Activated T-helper 2 cell treated with anti-CD3 and anti-CD28 coated beads, Interferon-gamma antibody, Interleukin-2, Interleukin-4, amounts not matched to agents 10 μg/mL and 5 μg/mL and 100 μg/mL, durations not matched to agents 14 hours and 24 hours and 36 hours (primary cell): ENCODE measurements around the gene SYNE2. TPM values are rescaled to one million over a fixed set of nuclear protein-coding genes. Genes with fewer than 3 reads are reported as not detected.

Experiments
- DNase-seq: peaks from one replicate; pipeline ENCODE4 v3.0.0; 2021; ENCODE audit warnings: low spot score
- H3K27ac Mint-ChIP-seq: one replicate; pipeline ENCODE4 v1.8.0; 2021; ENCODE audit warnings: mixed read lengths
- H3K27me3 Mint-ChIP-seq: one replicate; pipeline ENCODE4 v1.8.0; 2021; ENCODE audit warnings: low read depth, mixed read lengths
- H3K36me3 Mint-ChIP-seq: one replicate; pipeline ENCODE4 v1.8.0; 2021; ENCODE audit warnings: low read depth, mixed read lengths
- H3K4me1 Mint-ChIP-seq: one replicate; pipeline ENCODE4 v1.8.0; 2021; ENCODE audit warnings: low read depth, mixed read lengths
- H3K4me3 Mint-ChIP-seq: one replicate; pipeline ENCODE4 v1.8.0; 2021; ENCODE audit warnings: low read depth, mild to moderate bottlenecking, moderate library complexity, mixed read lengths
- H3K9me3 Mint-ChIP-seq: one replicate; pipeline ENCODE4 v1.8.0; 2021; ENCODE audit warnings: mixed read lengths
- intact Hi-C: fragments of 100-400 bp; cut with micrococcal nuclease; formaldehyde crosslinking; loops from one replicate; pipeline ENCODE4 v1.15.1; 2023
- total RNA-seq: library from RNA; stranded (reverse); gene quantifications from 2 replicates; pipeline ENCODE4 v1.2.3, GENCODE V29; 2022

Gene SYNE2
- total RNA-seq, 1 donor from 2014 or later = 15.2 TPM

DNA sequence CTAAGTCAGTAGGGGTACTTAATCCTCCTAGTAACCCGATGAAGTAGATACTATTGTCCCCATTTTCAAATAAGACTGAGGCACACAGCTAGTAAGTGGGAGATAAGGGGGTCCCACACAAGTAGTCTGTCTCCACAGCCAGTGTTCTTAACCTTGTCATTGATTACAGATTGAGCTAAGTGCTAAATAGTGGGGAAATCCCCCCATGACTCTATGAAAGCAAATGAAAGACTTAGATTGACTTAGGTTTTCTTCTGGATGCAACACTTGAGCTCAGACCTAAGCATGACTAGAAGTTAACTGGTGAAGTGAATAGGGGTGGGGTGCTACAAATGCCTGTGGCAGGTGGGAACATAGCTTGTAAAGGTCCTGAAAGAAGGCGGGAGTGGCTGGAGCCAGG is 73.8 kb downstream of the SYNE2 start:
- Mint-ChIP-seq H3K27me3 (peaks cover 2% of the 10 kb centered on the region), H3K4me1 (no peaks in the 10 kb centered on the region), H3K36me3 (peaks cover 13% of the 10 kb centered on the region), H3K27ac (no peak overlapping the region), H3K9me3 (peaks cover 14% of the 10 kb centered on the region), H3K4me3 (no peak overlapping the region)
- intact Hi-C loops = no loop called here
- no peak for DNase-seq

DNA sequence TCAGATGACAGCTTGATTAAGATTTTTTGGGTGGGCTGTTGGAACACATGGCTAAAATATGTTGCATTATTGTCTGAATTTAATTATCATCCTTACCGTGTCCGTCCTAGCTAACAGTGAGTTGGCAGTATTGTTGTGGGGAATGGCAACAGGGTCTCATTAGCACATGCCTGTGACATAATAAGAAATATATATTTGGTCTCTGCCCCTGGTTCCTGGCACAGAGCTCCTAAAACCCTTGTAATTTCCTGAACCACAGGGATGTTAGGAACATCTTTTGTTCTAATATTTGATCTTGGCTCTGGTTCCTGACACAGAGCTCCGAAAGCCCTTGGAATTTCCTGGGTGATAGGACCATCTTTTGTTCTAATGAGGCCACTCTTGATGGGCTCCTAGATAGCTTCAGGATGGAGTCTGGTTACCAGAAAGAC is 76.0 kb downstream of the SYNE2 start:
- no peak overlapping the region for H3K27ac Mint-ChIP-seq
- no peak overlapping the region for H3K4me3 Mint-ChIP-seq
- H3K36me3 Mint-ChIP-seq = peaks cover 10% of the 10 kb centered on the region
- no peak for DNase-seq
- intact Hi-C loops = no loop called here
- peaks cover 14% of the 10 kb centered on the region for H3K9me3 Mint-ChIP-seq
- peaks cover 2% of the 10 kb centered on the region for H3K27me3 Mint-ChIP-seq
- H3K4me1 Mint-ChIP-seq = peaks cover 11% of the 10 kb centered on the region

DNA sequence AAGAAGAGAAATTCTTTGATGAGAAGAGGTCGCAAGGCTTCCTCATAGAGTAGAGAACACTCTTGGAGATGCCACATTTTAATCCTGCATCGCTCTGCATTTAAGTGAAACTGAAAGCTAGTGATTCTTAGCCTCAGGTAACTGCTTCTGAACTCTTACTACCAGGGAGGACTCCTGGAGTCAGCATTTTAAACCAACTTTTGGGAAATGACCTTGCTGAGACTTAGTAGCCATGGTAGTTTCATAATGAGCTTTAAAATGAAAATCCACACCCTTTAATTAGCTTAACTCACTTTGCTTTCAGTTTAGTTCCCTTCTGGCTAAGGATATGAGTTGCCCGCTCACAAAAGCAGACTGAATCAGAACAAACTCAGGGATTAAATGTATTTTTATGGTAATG is 80.3 kb downstream of the SYNE2 start:
- intact Hi-C loops = no loop called here
- Mint-ChIP-seq H3K27ac (no peak overlapping the region), H3K4me3 (no peak overlapping the region), H3K36me3 (no peaks in the 10 kb centered on the region), H3K27me3 (no peaks in the 10 kb centered on the region), H3K9me3 (no peaks in the 10 kb centered on the region), H3K4me1 (peaks cover 14% of the 10 kb centered on the region)
- DNase-seq = no peak

DNA sequence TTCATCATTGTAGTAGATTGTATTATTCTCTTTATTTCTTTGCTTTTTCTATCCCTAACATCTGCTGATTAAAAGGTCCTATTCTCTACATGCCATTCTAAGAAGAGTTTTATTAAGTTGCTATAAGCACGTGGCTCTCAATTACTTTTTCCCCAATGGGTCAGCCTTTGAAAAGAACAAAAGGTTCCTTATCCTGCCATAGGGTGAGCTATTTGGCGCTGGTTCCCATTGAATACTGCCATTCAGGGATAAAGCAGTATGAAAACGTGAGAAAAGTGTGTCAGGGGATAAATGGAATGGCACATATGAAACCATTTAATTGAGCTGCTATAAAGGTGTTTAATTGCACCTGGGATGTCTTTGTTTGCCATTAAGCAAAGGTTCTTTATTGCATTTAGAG is 80.9 kb downstream of the SYNE2 start:
- intact Hi-C loops = no loop called here
- H3K4me3 Mint-ChIP-seq = no peak overlapping the region
- H3K4me1 Mint-ChIP-seq = peaks cover 14% of the 10 kb centered on the region
- no peaks in the 10 kb centered on the region for H3K36me3 Mint-ChIP-seq
- no peak for DNase-seq
- H3K27ac Mint-ChIP-seq = no peak overlapping the region
- no peaks in the 10 kb centered on the region for H3K27me3 Mint-ChIP-seq
- H3K9me3 Mint-ChIP-seq = no peaks in the 10 kb centered on the region

DNA sequence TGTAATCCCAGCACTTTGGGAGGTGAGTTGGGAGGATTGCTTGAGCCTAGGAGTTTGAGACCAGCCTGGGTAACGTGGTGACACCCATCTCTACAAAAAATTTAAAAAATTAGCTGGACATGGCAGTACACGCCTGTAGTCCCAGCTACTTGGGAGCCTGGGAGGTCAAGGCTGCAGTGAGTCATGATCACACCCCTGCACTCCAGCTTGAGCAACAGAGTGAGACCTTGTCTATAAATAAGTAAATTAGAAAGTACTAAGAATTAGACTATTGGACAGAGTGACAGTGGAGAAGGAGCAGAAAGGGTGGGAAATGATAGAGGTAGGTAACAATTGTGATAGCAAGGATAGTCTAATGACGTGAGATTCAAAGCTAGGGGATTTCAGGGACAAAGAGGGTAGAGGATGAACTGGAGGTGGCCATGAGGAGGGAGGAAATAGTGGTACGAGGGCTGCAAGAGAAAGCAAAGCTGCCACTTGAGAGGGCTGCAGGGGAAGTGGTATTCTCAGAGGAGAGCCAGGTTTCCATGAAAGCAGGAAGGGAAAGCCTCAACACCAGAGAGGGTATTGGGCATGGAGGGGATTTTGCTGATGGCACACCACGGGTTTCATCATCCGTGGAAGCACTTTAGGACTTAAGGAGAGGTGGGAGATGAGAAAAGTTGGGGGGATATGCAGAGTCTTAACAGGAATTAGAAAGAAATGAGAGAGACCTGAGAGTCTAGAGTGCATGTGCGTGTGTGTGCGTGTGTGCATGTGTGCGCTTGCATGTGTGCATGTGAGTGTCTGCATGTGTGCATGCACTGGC is 85.6 kb downstream of the SYNE2 start:
- DNase-seq = no peak
- intact Hi-C loops = no loop called here
- Mint-ChIP-seq H3K9me3 (no peaks in the 10 kb centered on the region), H3K36me3 (peaks cover 6% of the 10 kb centered on the region), H3K4me3 (no peak overlapping the region), H3K4me1 (peaks cover 19% of the 10 kb centered on the region), H3K27me3 (no peaks in the 10 kb centered on the region), H3K27ac (no peak overlapping the region)

DNA sequence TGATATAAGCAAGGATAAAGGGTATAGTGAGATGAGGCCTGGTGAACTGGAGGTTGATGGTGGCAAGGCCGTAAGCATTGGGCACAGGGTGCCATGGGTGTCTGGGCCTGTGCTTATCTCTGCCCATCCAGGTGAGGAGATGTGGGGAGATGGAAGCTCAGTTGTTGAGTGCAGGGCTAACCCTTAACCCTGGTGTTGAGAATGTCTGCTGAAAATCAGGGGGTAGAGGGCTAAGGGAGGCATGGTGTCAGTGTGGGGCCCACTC is 86.1 kb downstream of the SYNE2 start:
- H3K27me3 Mint-ChIP-seq = no peaks in the 10 kb centered on the region
- H3K36me3 Mint-ChIP-seq = peaks cover 7% of the 10 kb centered on the region
- no peak overlapping the region for H3K4me3 Mint-ChIP-seq
- no peak overlapping the region for H3K27ac Mint-ChIP-seq
- peaks cover 16% of the 10 kb centered on the region for H3K4me1 Mint-ChIP-seq
- DNase-seq = no peak
- no peaks in the 10 kb centered on the region for H3K9me3 Mint-ChIP-seq
- intact Hi-C loops = no loop called here

DNA sequence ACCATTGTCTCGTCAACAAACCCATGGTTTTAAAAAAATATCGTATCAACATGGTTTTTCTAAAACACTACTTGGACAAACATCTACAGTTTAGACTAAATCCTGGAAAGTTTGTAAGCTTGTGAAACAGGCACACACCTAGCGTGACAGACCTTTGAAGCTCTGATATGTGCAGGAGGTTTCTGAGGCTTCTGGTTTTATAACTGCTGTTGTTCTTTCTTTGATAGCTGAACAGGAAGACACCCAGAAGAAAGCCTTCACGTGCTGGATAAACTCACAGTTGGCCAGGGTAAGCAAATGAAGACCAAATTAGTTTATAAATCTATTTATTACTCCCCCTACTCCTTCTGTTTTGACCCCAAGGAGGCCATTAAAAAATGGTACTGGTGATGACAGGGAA is 87.6 kb downstream of the SYNE2 start:
- intact Hi-C loops = no loop called here
- peaks cover 7% of the 10 kb centered on the region for H3K36me3 Mint-ChIP-seq
- no peak for DNase-seq
- no peak overlapping the region for H3K4me3 Mint-ChIP-seq
- peaks cover 14% of the 10 kb centered on the region for H3K4me1 Mint-ChIP-seq
- peak overlapping the region; percentile 65 for H3K27ac Mint-ChIP-seq
- H3K27me3 Mint-ChIP-seq = no peaks in the 10 kb centered on the region
- H3K9me3 Mint-ChIP-seq = no peaks in the 10 kb centered on the region

DNA sequence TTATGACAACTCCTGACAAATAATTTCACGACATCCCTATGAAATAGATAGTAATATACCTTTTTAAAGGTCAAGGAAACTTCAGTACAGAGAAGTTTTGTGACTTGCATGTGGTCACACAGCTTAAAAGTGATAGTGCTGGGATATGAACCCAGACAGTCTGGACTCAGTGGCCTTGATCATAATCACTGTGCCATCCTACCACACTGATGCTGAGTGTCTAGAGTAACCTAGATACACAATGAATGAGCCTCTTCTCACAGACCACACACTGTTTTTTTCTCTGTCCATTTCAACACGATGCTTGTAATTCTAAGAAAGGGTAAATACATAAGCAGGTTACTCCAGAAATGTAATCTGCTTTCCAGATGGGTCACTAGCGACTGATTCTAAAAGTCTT is 88.2 kb downstream of the SYNE2 start:
- H3K27me3 Mint-ChIP-seq = no peaks in the 10 kb centered on the region
- no peaks in the 10 kb centered on the region for H3K9me3 Mint-ChIP-seq
- no peak overlapping the region for H3K27ac Mint-ChIP-seq
- H3K4me1 Mint-ChIP-seq = peaks cover 14% of the 10 kb centered on the region
- intact Hi-C loops = no loop called here
- no peak overlapping the region for H3K4me3 Mint-ChIP-seq
- no peak for DNase-seq
- H3K36me3 Mint-ChIP-seq = peaks cover 7% of the 10 kb centered on the region

DNA sequence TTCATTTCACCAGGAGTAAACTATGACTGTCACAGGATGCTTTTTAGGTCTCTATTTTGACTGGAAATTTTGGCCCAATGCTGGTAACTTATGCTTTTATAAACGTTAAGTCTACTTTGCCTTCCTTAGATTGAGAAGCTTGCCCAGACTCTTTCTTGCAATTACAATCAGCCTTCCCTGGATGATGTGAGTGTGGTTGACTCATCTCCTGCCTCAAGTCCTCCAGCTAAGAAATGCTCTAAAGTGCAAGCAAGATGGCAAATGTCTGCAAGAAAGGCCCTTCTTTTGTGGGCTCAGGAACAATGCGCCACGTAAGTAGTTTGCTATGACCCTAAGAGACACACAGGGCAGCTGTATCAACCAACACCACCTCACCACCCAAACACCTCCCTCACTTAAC is 96.9 kb downstream of the SYNE2 start:
- H3K9me3 Mint-ChIP-seq = no peaks in the 10 kb centered on the region
- H3K4me1 Mint-ChIP-seq = no peaks in the 10 kb centered on the region
- no peaks in the 10 kb centered on the region for H3K27me3 Mint-ChIP-seq
- DNase-seq = no peak
- H3K4me3 Mint-ChIP-seq = no peak overlapping the region
- no peak overlapping the region for H3K27ac Mint-ChIP-seq
- intact Hi-C loops = no loop called here
- H3K36me3 Mint-ChIP-seq = peaks cover 15% of the 10 kb centered on the region

DNA sequence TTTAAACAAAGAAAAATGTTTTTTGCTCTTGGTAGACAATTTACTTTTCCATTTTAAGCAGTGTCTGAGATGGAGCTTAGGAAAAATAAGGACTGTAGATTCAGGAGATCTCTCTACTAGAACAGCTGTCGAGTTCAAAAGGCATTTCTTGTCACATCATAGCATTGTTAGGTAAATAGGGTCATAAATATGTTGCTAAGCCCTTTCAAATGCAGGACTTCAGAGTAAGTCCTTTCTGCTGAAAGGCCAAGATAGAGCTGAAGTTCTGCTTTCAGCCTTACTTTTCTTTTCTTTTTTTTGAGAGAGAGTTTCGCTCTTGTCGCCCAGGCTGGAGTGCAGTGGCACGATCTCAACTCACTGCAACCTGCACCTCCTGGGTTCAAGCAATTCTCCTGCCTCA is 98.2 kb downstream of the SYNE2 start:
- H3K36me3 Mint-ChIP-seq = peaks cover 15% of the 10 kb centered on the region
- no peak overlapping the region for H3K4me3 Mint-ChIP-seq
- H3K4me1 Mint-ChIP-seq = no peaks in the 10 kb centered on the region
- H3K27me3 Mint-ChIP-seq = no peaks in the 10 kb centered on the region
- no peaks in the 10 kb centered on the region for H3K9me3 Mint-ChIP-seq
- intact Hi-C loops = no loop called here
- no peak overlapping the region for H3K27ac Mint-ChIP-seq
- DNase-seq = no peak

DNA sequence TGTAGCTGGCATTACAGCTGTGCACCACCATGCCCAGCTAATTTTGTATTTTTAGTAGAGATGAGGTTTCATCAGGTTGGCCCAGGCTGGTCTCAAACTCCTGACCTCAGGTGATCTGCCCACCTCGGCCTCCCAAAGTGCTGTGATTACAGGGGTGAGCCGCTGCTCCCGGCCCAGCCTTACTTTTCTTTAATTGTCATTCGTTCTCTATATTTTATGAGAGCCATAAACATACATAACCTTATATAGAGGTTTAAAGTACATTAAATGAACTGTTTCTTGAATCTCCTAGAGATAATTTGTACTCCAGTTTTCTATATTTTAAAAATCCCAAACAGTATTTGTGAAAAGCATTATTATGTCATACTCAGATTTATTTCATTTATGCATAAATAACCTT is 98.6 kb downstream of the SYNE2 start:
- DNase-seq = no peak
- Mint-ChIP-seq H3K4me3 (no peak overlapping the region), H3K9me3 (no peaks in the 10 kb centered on the region), H3K36me3 (peaks cover 15% of the 10 kb centered on the region), H3K4me1 (no peaks in the 10 kb centered on the region), H3K27me3 (no peaks in the 10 kb centered on the region), H3K27ac (no peak overlapping the region)
- intact Hi-C loops = no loop called here

DNA sequence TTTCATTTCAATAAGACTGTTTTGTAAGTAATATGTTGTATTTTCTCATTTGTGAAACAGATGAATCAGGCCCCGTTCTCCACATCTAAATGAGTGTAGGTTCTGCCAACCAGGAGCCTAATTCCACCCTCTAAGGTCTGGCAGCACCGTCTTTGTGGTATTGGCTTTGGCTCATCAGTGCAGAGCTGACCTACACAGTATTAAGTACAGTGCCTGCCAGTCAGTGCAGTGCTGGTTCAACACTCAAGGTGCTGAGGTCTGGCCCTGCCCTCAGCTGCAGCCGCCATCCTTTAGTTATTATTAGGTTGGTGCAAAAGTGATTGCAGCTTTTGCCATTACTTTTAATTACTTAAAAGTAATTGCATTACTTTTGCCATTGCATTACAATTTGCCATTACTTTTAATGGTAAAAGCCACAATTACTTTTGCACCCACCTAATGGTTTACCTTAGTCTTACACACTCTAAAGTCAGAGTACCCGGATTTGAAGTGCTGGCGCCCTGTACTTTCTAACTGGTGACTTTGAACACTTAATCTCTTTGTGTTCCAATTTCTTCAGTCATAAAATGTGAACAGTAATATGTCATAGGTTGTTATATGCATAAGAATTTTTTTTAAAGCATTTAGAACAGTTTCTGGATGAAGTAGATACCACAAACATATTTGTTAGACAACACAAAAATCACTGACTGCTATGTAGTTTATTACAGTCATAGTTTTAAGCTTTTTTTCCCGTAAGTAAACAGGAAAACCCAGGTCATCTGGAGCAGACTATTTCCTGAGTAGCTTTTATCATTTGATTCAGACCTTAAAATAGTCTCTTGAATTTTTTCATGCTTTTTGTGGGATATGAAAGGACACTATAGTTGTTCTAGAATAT is 99.5 kb downstream of the SYNE2 start:
- Mint-ChIP-seq H3K36me3 (peaks cover 15% of the 10 kb centered on the region), H3K27me3 (no peaks in the 10 kb centered on the region), H3K4me1 (no peaks in the 10 kb centered on the region), H3K9me3 (no peaks in the 10 kb centered on the region), H3K27ac (no peak overlapping the region), H3K4me3 (no peak overlapping the region)
- DNase-seq = no peak
- intact Hi-C loops = no loop called here

DNA sequence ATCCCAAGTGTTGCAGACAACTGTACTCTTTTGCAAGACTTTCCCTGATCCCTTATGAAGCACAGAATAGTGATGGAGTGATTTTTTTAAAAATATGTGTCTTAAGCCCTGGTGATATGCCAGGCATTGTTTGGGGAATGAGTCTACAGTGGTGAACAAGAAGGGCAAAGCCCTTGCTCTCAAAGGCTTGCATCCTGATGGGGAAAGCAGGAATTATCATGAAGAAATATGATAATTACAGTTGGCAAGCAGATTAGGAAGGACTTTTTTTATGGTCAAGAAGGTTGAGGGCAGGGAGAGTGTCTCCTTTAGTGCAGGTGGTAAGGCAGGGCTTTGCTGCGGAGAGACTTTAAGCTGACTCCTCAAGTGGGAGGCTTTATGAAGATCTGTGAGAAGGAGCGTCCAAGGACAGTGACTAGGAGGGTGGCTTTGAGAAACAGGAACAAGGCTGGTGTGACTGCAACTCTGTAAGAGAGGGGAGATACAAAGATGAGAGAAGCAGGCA is 100.2 kb downstream of the SYNE2 start:
- H3K4me1 Mint-ChIP-seq = no peaks in the 10 kb centered on the region
- no peak overlapping the region for H3K27ac Mint-ChIP-seq
- DNase-seq = no peak
- intact Hi-C loops = no loop called here
- H3K4me3 Mint-ChIP-seq = no peak overlapping the region
- H3K27me3 Mint-ChIP-seq = no peaks in the 10 kb centered on the region
- H3K9me3 Mint-ChIP-seq = no peaks in the 10 kb centered on the region
- H3K36me3 Mint-ChIP-seq = peaks cover 15% of the 10 kb centered on the region
